Gastrocnemius medialis (tissue), 4 donors: Measurements from ENCODE around the gene ARPP19.

Experiments used
- POLR2A ChIP-seq, 2 donors: fragments of 450-650 bp; IDR thresholded peaks; one replicate each; pipeline ENCODE4 v1.6.1; 2017; ENCODE audit warnings: antibody characterized with exemption in 2 of 2, mild to moderate bottlenecking in 2 of 2, moderate library complexity in 2 of 2
- TF ChIP-seq, protein P1 (sequence below), 5 experiments: fragments of 450-650 bp in 3 of 5; fragments of 200-600 bp in 2 of 5; sonication (generic) in 2 of 5; IDR thresholded peaks in 4 of 5; conservative IDR thresholded peaks in 1 of 5; 1 replicate in 4 of 5; 2 replicates in 1 of 5; pipeline ENCODE4 v1.5.1; 2016 to 2019; ENCODE audit warnings: antibody characterized with exemption in 5 of 5, mild to moderate bottlenecking in 3 of 5, moderate library complexity in 3 of 5

DNA sequence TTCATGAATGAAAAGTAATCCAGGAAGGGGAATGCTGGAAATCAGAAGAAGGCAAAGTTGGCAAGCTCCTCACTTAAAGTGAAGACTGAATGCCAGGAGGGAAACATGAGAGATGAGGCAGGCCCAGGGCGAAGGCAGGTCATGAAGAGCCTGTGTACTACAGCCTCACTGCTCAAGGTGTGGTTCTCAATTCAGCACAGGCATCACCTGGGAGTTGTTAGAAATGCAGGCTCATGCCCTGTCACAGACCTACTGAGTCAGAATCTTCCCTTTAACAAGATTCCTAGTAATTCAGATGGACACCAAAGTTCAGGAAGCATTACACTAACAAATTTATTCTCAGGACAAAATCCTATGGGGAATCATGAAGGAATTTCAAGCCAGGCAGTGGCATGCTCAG, 54.3 kb downstream of the ARPP19 start:
- TF ChIP-seq, protein P1, sequence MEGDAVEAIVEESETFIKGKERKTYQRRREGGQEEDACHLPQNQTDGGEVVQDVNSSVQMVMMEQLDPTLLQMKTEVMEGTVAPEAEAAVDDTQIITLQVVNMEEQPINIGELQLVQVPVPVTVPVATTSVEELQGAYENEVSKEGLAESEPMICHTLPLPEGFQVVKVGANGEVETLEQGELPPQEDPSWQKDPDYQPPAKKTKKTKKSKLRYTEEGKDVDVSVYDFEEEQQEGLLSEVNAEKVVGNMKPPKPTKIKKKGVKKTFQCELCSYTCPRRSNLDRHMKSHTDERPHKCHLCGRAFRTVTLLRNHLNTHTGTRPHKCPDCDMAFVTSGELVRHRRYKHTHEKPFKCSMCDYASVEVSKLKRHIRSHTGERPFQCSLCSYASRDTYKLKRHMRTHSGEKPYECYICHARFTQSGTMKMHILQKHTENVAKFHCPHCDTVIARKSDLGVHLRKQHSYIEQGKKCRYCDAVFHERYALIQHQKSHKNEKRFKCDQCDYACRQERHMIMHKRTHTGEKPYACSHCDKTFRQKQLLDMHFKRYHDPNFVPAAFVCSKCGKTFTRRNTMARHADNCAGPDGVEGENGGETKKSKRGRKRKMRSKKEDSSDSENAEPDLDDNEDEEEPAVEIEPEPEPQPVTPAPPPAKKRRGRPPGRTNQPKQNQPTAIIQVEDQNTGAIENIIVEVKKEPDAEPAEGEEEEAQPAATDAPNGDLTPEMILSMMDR (IDR thresholded peaks at IDR 0.05 in 4 of 5, conservative IDR thresholded peaks at IDR 0.05 in 1 of 5), result no peak
- no peak for TF ChIP-seq POLR2A (IDR thresholded peaks at IDR 0.05)
